Esophagus muscularis mucosa (tissue), 2 donors: ENCODE measurements around the gene MAP7.

ENCODE experiments used
- EP300 ChIP-seq: sonication (generic); formaldehyde crosslinking; IDR thresholded peaks from one replicate; pipeline ENCODE4 v1.6.1; 2017; ENCODE audit warnings: antibody characterized with exemption
- POLR2A ChIP-seq: fragments of 450-650 bp; IDR thresholded peaks from one replicate; pipeline ENCODE4 v1.6.1; 2017; ENCODE audit warnings: antibody characterized with exemption, moderate library complexity, mild to moderate bottlenecking, low read depth

DNA sequence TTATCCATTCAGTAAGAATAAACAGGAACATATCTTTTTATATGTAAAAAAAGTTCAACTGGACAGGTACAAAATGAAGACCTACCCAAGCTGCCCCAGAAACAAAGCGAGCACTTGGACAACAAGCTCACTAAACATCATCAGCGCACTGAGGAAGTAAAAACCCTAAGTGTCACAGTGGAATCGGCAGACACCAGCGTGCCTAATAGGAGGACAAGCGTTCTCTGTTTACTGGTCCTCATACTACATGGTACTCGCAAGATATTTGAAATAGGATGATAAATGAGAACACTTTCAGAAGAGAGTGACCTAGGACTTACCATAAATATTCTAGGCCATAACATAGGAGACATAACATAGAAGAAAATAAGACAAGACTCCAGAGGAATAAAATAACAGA lies 18.2 kb downstream of the MAP7 start:
- TF ChIP-seq EP300 (no peak), POLR2A (no peak)
